T-helper 9 cell (primary cell): ENCODE measurements around the gene TTC23.

Experiments
- DNase-seq: peaks from one replicate; pipeline ENCODE4 v3.0.0-alpha.2; 2020
- total RNA-seq, 2 donors: gene quantifications; one replicate each; lab custom pipeline; 2026; lab: John Stamatoyannopoulos, UW

The TTC23 gene
- total RNA-seq: 0.24 to 0.77 reads per million in 2 donors

DNA sequence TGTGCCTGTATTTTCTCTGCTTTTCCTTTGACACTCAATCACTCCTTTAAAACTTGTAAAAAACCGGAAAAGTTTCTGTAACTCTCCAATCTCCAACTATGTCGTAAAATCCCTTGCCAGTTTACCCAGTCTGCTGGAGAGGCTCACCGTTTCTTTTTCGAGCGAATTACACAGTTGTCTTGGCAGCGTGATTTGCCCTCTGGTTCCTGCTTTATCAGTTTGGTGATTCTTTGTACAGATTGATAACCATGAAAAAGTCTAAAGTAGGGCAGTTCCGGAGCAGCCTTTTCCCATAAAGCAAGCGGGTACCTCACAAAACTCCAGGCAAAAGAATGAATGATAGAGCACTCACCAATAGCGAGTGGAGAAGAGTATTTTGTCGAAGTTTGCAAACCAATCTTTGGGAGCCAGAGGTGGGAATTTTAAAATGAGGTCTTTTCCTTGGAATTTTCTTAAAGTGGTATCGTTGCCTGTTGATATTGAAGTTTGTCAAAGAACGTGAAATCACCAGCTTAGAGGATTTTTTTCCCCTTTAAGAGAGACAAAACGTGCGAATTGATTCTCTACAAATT, at the start of gene TTC23:
Gene TTC23 (minus strand): TSS at position 312 of the 572 bp plus-strand sequence. CDS start 20,869 bp downstream, outside the sequence.
- no peak for DNase-seq

GRCh38 chr15:99296386-99296785, 47.0 kb upstream of the TTC23 start:
- no peak for DNase-seq

GRCh38 chr15:99295840-99296239, 46.5 kb upstream of the TTC23 start:
- no peak for DNase-seq

DNA sequence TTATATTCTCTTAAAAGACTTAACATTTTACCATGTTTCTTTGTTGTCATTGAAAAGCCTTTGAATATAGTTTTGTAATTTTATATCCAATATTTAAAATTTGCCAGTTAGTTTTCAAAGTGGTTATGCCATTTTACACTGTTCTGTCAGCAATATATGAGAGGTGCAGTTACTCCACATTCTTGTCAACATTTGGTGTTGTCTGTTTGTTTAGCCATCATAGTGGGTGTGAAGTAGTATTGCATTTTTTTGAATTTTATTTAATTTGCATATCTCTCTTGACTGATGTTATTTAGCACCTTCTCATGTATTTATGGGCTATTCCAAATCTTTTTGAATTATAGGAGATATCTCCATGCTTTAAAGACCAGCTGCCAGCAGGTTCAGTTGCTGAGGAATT, 42.3 kb upstream of the TTC23 start:
- no peak for DNase-seq

GRCh38 chr15:99283717-99284116, 34.3 kb upstream of the TTC23 start:
- DNase-seq: no peak

DNA sequence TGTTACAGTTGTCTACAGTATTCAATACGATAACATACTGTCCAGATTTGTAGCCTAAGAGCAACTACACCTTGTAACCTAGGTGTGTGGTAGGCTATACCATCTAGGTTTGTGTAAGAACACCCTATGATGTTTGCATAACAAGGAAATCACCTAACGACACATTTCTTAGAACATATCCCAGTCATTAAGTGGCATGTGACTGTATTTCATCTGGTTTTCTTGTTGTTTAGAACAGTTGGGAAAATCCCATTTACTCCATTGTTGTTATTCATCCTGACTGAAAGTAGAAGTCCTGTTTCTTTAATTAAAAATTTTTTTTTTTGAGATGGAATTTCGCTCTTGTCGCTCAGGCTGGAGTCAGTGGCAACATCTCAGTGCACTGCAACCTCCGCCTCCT, 33.2 kb upstream of the TTC23 start:
- no peak for DNase-seq

GRCh38 chr15:99282121-99282520, 32.7 kb upstream of the TTC23 start:
- no peak for DNase-seq

- DNase-seq: no peak
These were observed 30.4 kb upstream of the TTC23 start for GRCh38 chr15:99279827-99280226.

DNA sequence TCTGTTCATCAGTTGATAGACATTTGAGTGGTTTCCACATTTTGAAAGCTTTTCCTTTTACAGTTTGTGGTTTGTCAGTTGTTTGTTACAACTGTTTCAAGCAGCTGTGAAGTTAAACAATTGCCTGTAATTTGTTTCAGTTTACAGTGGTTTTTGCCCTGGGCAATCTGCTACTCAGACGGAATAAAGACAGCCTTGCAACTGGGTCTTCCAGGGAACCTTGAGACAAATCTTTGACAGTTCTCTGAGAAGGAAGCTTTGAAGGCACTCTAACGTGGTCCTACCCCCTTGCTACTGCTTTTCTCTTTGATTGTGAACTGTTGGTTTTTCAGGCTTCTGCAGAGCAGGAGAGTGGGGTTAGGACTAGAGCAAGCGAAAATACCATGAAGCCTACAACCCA, 29.9 kb upstream of the TTC23 start:
- DNase-seq: no peak

- no peak for DNase-seq
These were observed 26.2 kb upstream of the TTC23 start for GRCh38 chr15:99275525-99276128.

DNA sequence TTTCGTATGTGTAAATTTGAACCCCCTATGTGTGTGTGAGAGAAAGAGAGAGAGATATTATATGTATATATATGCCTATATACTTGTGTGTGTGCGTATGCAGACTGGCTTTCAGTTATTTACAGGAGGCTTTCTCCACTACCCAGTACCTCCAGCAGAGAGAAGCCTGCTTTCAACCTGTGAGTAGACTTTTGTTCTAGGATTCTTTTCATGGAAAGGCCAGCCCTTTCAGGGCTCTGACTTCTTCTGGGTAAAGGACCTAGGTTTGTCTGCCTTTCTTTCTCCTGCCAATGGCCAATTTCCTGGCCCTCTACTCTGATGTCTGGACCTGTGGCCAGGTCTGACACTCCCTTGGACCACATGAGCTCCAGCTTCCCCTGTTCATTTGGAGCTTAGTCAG, 25.7 kb upstream of the TTC23 start:
- DNase-seq: no peak

DNA sequence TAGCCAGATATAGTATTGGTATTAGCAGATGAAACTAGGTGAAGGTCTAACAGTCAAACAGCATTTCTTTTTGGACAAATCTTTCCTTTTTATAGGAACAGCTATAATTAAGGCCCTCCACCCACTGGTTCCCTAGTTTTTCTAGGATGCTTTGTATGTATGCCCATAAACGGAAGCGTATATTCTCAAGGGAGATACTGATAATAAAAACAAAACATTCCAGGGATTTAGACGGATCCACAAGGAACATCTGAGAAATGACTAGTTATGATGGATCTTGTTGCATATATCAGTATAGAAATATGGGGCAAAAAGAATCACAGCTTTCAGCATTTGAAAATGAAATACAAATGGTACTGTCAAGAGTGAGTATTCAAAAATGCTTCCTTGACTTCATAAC, 24.4 kb upstream of the TTC23 start:
- no peak for DNase-seq

GRCh38 chr15:99268431-99268830, 19.1 kb upstream of the TTC23 start:
- DNase-seq: no peak

DNA sequence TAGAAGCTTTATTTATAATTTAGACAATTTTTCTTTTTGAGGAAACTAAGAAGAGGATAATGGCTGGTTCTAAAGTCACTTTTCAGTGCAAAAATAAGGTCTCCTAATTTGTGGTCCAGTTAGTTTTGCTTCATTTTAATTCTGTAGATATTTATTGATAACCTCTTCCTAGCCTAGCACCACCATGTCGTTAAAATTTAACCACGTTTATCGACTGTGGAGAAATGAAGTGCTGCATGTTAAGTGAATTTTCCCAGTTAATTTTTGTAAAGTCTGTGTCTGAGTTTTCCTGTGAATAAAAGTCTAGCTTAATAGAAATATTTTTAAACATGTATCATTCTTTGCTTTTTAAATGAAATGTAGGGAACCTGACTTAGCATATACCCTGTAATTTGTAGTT, 18.6 kb upstream of the TTC23 start:
- DNase-seq: no peak

DNA sequence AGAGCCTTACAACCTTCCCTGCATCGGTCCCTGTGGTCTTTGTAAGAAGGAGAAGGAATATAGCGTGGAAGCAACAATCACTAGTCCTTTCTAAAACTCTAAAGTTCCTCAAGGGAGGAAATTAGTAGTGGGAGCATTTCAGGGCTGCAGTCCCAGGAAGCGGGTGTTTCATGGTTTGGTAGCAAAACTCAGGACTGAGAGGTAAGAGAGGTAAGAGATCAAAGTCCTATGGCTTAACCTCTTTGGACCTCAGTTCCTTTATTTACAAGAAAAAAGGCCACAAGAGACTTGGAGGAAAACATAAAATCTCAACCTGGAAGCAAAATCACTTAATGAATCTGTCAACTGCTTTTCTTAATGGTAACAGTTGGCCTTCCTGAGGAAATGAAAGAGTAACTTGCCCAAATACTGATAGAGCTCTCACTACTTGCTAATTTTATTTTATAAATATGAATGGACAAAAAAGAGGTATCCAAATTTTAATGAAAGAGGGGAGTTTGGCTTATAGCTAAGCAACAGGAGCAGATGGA, 16.2 kb upstream of the TTC23 start:
- no peak for DNase-seq

DNA sequence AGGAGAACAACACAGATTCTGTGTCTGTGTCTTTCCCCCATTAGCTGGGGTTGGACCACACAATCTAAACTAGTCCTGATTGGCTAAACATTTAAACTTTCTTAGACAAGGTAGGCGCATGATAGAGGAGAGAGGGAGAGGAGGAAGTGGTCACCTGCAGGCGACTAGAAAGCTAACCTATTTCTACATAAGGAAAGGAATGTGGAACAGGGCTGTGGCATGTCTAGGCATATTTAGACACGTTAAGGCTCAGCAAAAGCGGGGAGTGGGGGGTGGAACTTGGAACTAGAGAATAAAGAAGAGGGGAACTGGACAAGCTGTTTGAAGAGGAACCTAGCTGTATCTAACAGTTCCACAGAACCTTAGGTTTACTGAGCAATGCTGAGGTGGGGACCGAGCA, 14.7 kb upstream of the TTC23 start:
- DNase-seq: no peak

- DNase-seq: no peak
These were observed 7.8 kb upstream of the TTC23 start for GRCh38 chr15:99257107-99257750.

GRCh38 chr15:99253381-99254090, 4.2 kb upstream of the TTC23 start:
- DNase-seq: no peak

DNA sequence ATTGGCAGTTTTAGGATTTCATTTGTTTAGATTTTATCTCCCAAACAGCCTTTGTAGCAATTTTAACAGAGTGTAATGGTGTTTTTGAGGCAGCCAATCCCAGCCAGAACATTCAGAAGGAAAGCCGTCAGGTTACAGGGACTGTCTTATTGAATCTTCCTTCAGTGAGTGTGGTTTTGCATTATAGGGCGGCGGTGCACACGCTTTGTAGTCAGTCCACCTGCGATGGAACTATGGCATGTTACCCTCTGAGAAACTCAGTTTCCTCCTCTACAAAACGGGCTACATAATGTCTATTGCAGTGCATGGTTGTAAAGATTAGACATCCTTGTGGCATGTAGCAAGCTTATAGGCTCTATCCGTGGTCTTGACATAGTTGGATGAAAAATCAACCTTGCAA, 2.9 kb upstream of the TTC23 start:
- no peak for DNase-seq

- DNase-seq: peak; percentile 87
These were observed 1.8 kb upstream of the TTC23 start, which contains the start of gene LRRC28 for GRCh38 chr15:99250857-99251841. LRRC28 (plus strand) TSS chr15:99251481; CDS start chr15:99255958, 4,477 bp downstream.

GRCh38 chr15:99250494-99250856, 1.1 kb upstream of the TTC23 start:
- DNase-seq: no peak

- DNase-seq: no peak
These were observed 620 bp upstream of the TTC23 start for GRCh38 chr15:99250001-99250400.
